SIG-M5 (cell line): ENCODE data around the gene TBCEL.

Source experiments
- DNase-seq: peaks from one replicate; lab custom pipeline; 2025; lab: John Stamatoyannopoulos, UW

The TBCEL gene

GRCh38 chr11:121066623-121067022, 42.7 kb downstream of the TBCEL start:
- no peak for DNase-seq

- DNase-seq = no peak
Observed at GRCh38 chr11:121067026-121067425, 43.1 kb downstream of the TBCEL start.

DNA sequence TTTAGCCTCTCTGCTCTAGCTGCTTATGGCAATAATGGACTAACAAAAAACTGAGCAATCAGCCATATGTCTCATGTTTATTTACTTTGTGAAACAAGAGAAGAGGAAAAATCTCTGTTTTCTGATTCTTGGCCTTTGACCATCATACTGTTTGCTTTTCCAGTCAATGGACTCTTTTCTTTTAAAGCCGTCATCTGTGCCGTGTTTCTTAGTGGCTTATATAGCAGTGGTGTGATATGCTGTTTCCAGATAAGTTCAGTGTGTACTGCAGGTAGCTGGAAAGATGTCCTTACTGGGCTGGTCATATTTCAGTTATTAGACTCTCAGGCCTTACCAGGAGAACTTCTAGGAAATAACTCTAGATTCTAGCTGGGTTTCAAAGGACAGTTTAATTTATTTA, 43.6 kb downstream of the TBCEL start:
- DNase-seq = no peak

DNA sequence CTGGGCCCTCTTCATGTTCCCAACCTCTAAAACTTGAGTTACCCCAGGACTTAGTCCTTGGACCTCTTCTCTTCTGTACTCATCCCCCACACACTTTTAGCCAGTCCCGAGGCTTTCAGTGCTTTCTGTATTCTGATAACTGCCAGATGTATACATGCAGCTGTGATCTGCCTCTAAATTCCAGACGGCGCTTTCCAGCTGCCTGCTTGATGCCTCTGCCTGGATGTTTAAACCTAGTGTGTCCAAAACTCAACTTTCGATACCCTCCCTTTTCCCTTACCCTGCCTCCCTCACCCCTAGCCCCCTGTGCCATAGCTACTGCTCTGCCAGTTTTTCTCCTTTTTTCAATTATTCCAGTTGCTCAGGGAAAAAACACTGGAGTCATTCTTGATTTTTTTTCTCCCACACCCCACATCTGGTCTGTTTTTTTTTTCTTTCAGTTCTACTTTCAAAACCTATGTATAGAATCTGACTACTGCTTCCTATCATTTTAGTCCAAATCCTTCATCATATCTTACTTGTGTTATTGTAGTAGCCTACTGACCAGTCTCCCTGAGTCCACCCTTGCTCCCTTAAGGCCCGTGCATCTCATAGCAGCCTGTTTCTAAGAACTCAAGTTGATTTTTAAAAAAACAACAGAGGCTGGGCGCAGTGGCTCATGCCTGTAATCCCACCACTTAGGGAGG, 44.2 kb downstream of the TBCEL start:
- no peak for DNase-seq

- no peak for DNase-seq
Observed at GRCh38 chr11:121068787-121069186, 44.9 kb downstream of the TBCEL start.

GRCh38 chr11:121070951-121071845, 47.3 kb downstream of the TBCEL start:
- DNase-seq = no peak

GRCh38 chr11:121071846-121072450, 48.0 kb downstream of the TBCEL start:
- DNase-seq = no peak

DNA sequence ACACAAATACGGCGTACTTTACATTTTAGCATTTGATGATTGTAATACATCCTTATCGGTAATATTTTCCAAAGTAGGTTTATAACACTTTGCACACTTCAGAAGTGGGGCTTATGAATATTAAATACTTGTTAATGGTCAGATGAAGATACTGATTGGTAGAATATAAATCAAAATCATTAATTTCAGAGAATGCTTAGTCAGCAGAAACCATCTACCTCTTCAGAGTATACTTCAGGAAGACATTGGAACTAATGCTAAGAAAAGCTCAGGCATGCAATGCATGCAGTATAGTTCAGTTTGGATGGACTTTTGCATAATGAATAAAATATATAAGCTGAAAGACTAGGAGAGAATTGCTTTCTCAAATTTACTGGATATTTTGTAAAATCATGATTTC, 57.4 kb downstream of the TBCEL start:
- DNase-seq = no peak

GRCh38 chr11:121082219-121082618, 58.3 kb downstream of the TBCEL start:
- DNase-seq = no peak

GRCh38 chr11:121082670-121083069, 58.8 kb downstream of the TBCEL start:
- no peak for DNase-seq

DNA sequence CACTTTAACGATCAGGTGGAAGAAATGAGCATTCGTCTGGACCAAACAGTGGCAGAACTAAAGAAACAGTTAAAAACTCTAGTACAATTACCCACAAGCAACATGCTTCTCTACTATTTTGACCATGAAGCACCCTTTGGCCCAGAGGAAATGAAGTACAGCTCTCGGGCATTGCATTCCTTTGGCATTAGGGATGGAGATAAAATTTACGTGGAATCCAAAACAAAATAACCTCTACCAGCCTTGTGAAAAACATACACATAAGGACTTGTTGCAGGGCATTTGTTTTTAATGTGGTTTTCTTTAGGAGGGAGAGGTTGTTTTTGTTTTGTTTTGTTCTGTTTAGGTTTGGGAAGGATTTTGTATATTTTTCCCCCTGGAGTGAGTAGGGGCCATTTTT, 63.0 kb downstream of the TBCEL start:
- no peak for DNase-seq

DNA sequence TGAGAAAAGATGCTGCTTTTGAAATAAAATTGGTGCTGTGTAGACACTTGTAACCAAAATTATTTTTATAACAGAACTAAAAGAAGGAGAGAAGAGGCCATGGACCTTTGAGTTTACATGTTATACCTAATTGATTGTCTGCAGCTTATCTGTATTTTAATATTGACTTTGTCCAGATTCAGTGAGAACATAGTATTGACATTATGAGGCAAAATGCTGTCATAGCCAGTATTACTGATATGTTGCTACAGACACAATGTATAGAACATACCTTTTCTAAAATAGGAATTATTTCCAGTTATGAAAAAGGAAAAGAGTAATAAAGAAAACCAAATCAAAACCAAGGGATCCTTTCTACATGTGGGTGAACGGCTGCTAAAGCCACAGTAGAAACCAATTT, 65.7 kb downstream of the TBCEL start:
- DNase-seq = no peak

DNA sequence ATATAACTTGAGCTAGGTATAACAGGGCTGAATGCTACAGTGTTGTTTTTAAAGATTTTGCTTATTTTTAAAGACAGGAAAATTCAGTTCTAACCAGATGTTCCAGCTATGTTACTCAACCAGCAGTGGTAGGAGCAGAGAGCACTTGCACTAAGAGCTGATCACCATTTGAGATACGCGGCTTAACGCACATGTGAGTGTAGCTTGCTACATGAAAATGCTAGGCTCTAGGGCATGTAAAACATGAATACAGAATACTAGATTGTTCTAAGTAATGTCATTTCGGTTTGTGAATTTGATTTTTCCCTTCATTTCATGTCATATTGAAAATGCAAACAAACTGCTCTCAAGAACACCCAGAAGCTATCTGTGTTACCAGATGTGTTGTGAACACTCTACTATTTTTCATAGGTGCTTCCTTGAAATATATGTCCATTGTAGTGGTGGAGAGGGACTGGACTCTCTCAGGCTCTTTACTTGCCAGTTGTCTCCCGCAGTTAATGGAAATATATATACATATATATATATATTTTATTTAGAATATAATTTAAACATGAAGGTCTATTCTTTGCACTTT, 66.3 kb downstream of the TBCEL start:
- DNase-seq = no peak

DNA sequence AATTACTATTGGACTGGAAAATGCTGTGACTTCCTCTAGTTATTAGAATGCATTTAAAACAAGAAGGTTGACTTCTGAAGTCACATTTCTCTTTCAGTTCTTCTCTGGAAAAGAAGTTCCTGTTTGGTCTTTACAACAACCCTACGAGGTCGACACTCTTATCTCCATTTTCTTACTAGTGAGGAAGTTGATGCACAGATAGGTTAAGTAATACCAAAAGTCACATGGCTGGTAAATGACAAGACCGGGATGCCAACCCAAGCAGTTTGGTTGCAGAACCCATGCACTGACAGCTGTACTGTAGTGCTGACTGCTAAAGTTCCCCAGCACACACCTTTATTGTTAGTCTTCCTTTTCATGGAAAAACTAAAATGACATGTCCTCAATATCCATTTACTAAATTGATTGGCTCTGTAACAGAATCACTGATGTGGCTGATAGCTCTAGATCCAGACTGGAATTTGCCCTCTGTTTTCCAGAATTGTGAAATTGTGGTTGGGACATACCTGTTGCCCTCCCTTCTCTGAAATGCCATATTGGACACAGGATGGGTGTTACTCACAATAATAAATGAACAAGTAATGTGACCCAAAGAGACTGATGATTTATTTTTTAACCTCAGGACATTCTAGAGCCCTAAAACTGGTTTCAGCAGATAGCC, 67.7 kb downstream of the TBCEL start:
- DNase-seq = peak; percentile 43

GRCh38 chr11:121095561-121095960, 71.7 kb downstream of the TBCEL start:
- DNase-seq = no peak

DNA sequence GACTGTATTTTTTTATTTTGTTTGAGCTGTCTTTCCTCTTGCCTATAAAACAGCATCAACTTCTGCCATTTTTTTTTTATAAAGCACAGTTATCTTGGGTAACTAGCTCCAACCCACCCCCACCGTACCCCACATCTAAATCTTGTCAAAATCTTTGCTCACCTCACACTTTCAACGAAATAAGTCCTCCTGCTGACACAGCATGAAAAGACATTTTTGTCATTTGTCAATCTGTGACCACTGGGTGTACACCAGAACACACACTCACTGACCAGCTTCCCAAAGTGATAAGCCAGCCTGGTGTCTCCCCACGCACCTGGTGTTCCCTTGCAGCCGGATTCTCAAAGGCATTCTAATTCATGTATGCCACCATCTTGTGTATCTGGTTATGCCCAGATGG, 75.5 kb downstream of the TBCEL start:
- no peak for DNase-seq

GRCh38 chr11:121099885-121100284, 76.0 kb downstream of the TBCEL start:
- DNase-seq = no peak

GRCh38 chr11:121100943-121101342, 77.0 kb downstream of the TBCEL start, which contains the start of gene TECTA:
TECTA (plus strand) TSS chr11:121101243; CDS start chr11:121102666, 1,423 bp downstream.
- no peak for DNase-seq

DNA sequence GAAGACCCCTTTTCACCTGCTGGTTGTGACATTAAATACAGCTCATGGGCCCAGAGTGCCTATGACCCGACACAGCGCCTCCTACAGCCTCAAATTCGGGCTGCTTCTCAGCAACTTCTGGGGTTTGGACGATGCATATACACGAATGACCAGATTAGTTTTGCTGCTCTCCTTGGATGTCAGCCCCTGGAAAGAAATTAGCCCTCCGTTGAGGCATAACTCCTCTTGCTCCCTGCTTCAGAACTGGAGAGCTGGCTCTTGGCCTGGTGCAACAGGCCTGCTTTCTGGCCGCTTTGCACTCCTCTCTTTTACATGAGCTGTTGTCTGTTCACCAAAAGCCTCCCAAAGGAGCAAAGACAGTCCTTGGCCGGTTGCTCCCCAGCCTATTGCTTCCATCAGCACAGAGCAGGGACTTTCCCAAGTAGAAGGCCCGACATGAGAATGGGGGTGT, 80.4 kb downstream of the TBCEL start:
- DNase-seq = no peak

DNA sequence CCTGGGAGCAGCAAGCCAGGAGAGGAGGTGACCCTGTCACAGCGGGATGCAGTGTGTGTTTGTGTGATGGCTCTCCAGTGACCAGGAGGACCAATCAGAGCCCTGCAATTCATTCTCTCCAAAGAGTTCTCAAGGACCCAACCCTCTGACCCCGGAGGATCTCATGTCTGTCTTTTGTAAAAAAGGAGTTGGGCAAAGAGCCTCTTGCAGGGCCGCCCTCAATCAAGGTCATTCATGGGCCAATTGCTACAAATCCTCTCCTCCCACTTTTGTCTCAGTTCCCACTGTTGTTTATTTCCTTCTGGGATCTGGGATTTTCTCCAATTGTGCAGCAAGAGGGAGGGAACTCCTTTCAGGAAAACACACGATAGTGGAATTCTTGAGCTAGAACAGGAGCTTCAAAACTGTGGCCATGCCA, 81.2 kb downstream of the TBCEL start:
- no peak for DNase-seq

DNA sequence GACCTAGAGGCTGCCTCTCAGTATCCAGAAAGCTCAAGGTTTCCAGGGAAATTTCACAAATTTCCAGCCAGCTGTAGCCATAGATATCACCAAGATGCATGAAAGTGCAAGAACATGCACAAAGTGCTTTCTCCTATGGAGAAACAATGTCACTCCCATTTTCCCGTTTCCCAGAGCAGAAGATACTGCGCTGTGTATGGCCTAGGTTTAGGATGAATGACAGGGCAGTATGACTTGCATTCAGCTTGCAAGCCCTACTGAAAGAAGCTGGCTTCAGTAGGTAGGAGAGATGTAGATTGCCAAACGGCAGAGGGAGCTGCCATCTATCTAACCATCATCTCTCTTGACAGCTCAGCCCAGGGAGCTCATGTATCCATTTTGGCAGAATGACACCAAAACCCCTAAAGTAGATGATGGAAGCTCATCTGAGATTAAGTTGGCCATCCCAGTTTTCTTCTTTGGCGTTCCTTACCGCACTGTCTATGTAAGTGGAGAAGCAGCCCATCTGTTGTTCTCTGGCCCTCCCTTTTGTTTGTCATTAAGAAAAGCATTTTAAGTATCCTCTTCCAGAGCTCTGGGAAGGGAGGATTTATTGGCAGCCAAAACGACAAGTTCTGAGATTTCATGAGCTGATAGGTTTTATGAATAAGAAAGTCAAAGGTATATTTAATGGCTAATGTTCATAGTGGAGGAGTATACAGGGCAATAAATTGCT, 81.7 kb downstream of the TBCEL start:
- DNase-seq = no peak
